Skin epidermis (tissue), 12 donors: Measurements from ENCODE around the gene MPRIP.

Experiments used
- H3K27ac ChIP-seq, 21 experiments: fragments of 200-600 bp; sonication (generic) in 11 of 21; one replicate each; pipeline ENCODE4 v1.5.0; 2020; ENCODE audit warnings: mild to moderate bottlenecking in 3 of 21, inconsistent platforms in 2 of 21, moderate library complexity in 2 of 21
- H3K4me3 ChIP-seq, 7 experiments: fragments of 200-600 bp; sonication (generic) in 2 of 7; one replicate each; pipeline ENCODE4 v1.5.0; 2020; ENCODE audit warnings: inconsistent platforms in 2 of 7, mild to moderate bottlenecking in 2 of 7, moderate library complexity in 1 of 7

MPRIP gene

DNA sequence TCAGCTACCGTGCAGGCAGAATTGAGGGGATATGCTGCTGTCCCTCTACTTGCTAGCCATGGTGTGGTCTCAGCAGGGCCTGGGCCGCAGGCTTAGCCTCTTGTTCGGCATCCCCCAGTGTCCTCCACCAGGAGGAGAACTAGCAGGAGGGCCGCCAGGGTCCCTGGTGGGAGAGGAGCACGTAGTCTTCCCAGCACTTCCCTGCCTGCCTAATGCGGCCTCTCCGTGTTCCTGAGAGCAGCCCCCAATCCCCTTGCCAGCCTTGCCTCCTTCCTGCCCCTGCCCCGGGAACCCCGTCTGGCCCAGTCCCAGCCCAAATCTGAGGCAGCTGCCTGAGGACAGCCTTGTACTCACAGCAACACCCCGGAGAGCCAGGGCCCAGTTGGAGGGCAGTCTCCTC lies 125.7 kb downstream of the MPRIP start:
- Histone ChIP-seq H3K4me3 (no peak overlapping the region), H3K27ac (no peak overlapping the region)

GRCh38 chr17:17168401-17168800 lies 126.1 kb downstream of the MPRIP start:
- H3K4me3 ChIP-seq: no peak overlapping the region

GRCh38 chr17:17169396-17169795 lies 127.1 kb downstream of the MPRIP start:
- H3K4me3 ChIP-seq: no peak overlapping the region
- H3K27ac ChIP-seq: peak overlapping the region in 1 of 21 experiments; percentile 14

More at GRCh38 chr17:17168401-17168800, 126.1 kb downstream of the MPRIP start:
- H3K27ac ChIP-seq: no peak overlapping the region

- Histone ChIP-seq H3K4me3 (no peak overlapping the region), H3K27ac (peak overlapping the region in 5 of 21 experiments; percentile 1 to 47 (median 15))
These were observed 128.2 kb downstream of the MPRIP start for GRCh38 chr17:17170346-17170985.

GRCh38 chr17:17171186-17171585 lies 128.9 kb downstream of the MPRIP start:
- H3K4me3 ChIP-seq: no peak overlapping the region
- peak overlapping the region in 5 of 21 experiments; percentile 1 to 22 (median 5) for H3K27ac ChIP-seq

DNA sequence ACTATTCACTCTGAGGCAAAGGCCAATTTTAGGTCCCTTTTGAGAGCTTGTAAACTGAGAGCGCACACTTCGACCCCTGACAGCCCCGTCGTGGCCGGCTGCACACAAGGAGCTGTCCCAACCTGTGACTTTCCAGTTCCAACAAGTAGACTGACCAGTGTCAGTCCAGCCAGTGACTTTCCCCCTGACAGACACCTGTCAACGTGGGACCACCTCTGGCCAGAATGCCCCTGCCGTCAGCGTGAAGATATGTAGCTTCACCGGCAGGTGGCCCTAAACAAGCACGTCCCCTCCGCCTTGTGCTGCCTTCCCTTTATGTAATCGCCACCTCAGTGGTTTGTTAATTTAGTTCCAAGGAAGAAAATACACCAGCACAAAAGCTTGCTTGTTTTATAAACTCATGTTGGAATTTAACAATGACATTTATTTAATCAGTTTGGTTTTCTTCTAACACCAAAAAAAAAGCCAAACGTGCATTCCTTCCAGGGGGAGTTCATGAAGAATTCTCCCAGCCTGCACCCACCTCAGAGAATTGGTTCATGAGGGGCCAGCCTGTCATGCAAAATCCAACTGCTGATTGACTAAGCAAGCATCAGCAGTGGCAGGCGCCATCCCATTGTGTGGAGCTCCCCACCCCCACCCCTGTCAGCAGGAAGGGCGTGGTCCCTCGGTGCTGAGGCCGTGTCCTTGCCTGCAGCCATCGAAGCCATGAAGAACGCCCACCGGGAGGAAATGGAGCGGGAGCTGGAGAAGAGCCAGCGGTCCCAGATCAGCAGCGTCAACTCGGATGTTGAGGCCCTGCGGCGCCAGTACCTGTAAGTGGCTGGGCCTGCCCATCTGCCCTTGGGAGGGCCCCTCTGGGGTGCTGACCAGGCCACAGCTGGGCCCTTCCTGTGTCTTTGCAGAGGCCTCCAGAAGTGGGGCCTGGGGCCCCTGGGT lies 130.0 kb downstream of the MPRIP start:
- Histone ChIP-seq H3K4me3 (no peak overlapping the region), H3K27ac (peak overlapping the region in 9 of 21 experiments; percentile 0 to 55 (median 35))

- peak overlapping the region in 8 of 21 experiments; percentile 0 to 55 (median 36) for H3K27ac ChIP-seq
- no peak overlapping the region for H3K4me3 ChIP-seq
These were observed 130.7 kb downstream of the MPRIP start for GRCh38 chr17:17172990-17173389.

GRCh38 chr17:17173921-17174320 lies 131.7 kb downstream of the MPRIP start:
- no peak overlapping the region for H3K4me3 ChIP-seq
- peak overlapping the region in 1 of 21 experiments; percentile 35 for H3K27ac ChIP-seq

- peak overlapping the region in 6 of 21 experiments; percentile 4 to 94 (median 33) for H3K27ac ChIP-seq
These were observed 133.1 kb downstream of the MPRIP start for GRCh38 chr17:17175340-17175739.

DNA sequence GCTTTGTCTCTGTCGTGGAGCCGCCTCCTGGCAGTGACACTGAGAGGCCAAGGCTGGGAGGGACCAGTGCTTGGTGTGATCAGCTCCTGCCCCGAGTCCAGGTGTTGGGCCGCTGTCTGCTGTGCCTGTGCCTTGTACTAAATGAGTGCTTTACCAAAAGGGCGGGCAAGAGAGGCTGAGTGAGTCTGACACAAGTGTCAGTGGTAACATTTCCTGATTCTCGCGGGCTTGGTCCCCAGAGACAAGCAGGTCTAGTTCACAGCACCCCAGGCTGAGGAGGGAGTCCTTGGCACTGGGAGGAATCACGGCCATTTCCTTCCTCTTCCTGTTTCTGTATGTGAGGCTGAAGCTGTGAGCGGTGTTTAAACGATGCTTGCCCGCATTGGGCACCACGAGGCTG lies 133.7 kb downstream of the MPRIP start:
- Histone ChIP-seq H3K27ac (peak overlapping the region in 9 of 21 experiments; percentile 2 to 94 (median 20)), H3K4me3 (no peak overlapping the region)

More at GRCh38 chr17:17175340-17175739, 133.1 kb downstream of the MPRIP start:
- H3K4me3 ChIP-seq: no peak overlapping the region

DNA sequence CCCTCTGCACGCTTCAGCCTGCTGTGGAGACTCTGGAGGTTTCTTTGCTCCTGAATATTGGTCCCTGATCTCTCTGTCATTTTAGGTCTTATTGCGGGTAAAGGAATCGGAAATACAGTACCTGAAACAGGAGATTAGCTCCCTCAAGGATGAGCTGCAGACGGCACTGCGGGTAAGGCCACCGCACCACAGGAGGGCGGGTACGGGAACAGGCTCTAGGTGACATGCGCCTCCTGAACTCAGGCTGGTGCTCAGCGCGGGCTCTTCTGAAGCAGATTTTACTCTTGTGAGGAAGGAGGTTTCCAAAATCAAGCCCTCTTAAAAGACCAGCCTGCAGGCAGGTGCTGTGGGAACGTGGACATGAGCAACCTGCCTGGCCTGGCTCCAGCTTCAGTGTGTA lies 134.1 kb downstream of the MPRIP start:
- no peak overlapping the region for H3K4me3 ChIP-seq
- peak overlapping the region in 9 of 21 experiments; percentile 2 to 94 (median 17) for H3K27ac ChIP-seq

DNA sequence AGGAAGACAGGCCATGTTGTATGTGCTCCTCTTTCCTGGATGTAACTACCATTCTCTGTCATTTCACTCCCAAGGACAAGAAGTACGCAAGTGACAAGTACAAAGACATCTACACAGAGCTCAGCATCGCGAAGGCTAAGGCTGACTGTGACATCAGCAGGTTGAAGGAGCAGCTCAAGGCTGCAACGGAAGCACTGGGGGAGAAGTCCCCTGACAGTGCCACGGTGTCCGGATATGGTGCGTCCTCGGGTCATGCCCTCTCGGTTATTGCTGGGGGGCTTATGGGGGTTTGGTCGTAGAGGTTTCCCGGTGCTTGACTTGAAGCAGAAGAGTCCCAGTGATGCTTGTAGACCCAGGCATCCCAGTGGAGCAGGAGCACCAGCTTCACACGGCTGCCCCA lies 134.9 kb downstream of the MPRIP start:
- Histone ChIP-seq H3K27ac (peak overlapping the region in 7 of 21 experiments; percentile 1 to 94 (median 30)), H3K4me3 (no peak overlapping the region)

DNA sequence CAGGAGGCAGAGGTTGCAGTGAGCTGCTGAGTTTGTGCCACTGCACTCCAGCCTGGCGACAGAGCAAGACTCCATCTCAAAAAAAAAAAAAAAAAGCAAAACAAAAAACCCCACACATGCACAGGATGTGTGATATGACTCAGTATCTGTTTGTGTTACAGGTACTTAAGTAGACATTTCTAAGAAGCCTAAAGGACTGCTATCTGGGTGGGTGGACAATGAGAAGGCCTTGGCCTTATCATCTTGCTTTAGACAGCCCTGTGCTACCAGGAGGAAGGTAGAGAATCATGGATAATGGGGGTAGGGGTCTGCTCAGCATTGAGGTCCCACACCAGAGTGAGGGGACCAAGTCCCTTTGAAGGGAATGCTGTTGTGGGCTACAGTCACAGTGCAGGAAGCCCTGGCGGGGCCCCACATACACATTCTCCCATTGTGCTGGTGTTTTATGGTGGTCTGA lies 137.1 kb downstream of the MPRIP start:
- no peak overlapping the region for H3K4me3 ChIP-seq
- H3K27ac ChIP-seq: peak overlapping the region in 18 of 21 experiments; percentile 3 to 94 (median 53)

- Histone ChIP-seq H3K27ac (peak overlapping the region in 19 of 21 experiments; percentile 3 to 94 (median 52)), H3K4me3 (no peak overlapping the region)
These were observed 137.9 kb downstream of the MPRIP start for GRCh38 chr17:17180141-17180603.

DNA sequence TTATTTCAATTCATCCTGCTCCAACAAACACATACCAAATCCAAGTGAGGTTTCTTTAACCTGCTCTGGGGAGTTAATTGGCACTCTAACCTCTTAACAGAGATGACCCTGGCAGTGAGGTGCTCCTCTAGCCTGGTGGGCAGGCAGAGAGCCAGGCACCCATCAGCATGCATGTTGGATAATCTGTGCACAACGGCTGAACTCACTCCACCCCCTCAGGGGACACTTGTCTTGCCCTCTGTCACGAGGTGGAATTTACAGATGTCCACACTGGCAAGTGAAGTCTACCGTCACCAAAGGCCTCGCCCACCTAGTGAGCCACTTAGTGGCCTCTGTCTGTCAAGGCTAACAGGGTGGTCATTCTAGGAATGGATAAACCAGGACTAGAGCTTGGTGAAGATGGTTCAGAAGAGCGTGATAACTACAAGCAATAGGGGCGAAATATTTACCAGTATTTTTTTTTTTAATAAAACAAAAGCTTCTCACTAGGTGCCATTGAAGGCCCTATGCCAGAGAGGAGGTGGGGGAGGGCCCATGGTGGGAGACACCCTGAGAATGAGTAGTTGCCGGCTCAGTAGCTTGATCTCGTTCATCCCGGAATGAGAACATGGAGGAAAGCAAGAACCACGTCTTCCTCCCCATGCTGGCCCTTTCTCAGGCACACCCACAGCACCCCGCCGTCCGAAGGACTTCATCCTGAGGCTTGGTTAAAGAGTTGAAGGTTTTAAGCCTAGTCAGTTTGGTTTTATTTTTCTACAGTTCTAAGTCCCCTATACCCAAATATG lies 138.7 kb downstream of the MPRIP start:
- peak overlapping the region in 12 of 21 experiments; percentile 3 to 94 (median 58) for H3K27ac ChIP-seq
- H3K4me3 ChIP-seq: no peak overlapping the region

DNA sequence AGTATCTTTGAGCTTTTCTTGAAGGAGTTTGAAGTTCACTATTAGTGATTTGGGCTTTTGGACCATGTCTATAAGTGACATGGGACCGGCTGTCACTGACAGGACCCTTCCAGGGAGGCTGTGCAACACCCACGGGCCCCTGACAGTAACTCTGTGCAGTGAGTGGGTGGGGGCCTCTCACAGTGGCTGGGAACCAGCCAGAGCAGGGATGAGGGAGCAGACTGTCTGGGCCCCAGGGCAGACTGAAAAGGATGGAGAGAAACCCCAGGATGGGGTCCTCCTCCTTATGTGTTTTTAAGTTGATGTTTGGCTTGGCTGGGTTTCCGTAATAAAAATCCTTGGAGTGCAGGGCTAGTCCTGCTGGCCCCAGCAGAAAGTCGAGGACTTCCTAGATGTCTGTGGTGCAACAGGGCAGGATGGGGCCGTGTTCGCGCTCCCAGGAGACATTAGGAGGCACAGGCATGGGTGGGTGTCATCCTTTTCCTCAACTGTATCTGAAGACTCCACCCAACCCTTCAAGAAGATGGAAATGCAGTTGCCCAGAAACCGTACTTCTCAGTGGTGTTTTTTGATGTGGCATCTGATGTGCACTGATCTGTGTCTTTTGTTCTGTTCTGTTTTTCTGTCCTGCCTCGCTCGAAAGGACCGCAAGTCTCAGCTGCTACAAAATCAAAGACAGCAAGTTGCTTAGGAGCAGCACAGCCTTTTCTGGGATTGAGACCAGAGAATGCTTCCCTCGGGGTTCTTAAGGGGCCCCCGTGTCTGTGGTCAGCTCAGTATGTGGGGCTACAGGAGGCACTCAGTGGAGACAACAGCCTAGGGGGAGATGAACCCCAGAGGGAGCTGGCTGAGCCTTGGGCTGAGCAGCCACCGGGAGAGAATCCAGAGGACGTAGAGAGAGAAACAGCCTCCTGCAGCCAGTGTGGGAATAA lies 139.7 kb downstream of the MPRIP start:
- Histone ChIP-seq H3K4me3 (no peak overlapping the region), H3K27ac (peak overlapping the region in 11 of 21 experiments; percentile 3 to 94 (median 65))

GRCh38 chr17:17182598-17183136 lies 140.4 kb downstream of the MPRIP start:
- Histone ChIP-seq H3K4me3 (no peak overlapping the region), H3K27ac (peak overlapping the region in 11 of 21 experiments; percentile 12 to 94 (median 57))

- Histone ChIP-seq H3K27ac (peak overlapping the region in 4 of 21 experiments; percentile 23 to 62 (median 46)), H3K4me3 (no peak overlapping the region)
These were observed 141.5 kb downstream of the MPRIP start for GRCh38 chr17:17183744-17184143.
